Transverse colon (tissue), 4 donors: ENCODE measurements around the gene ELK3. TPM values are rescaled to one million over a fixed set of nuclear protein-coding genes. Genes with fewer than 3 reads are reported as not detected.

Experiments
- DNase-seq: peaks from one replicate; pipeline ENCODE4 v3.0.0-alpha.2; 2019
- H3K27ac ChIP-seq, 4 donors: fragments of 200-600 bp; sonication (generic); 2 replicates each; pipeline ENCODE4 v1.5.1; 2016 to 2018; ENCODE audit warnings: inconsistent platforms in 4 of 4
- H3K27me3 ChIP-seq: fragments of 200-600 bp; sonication (generic); 2 replicates; pipeline ENCODE4 v1.5.1; 2017; ENCODE audit warnings: inconsistent platforms
- H3K36me3 ChIP-seq, 4 donors: fragments of 200-600 bp; sonication (generic); 2 replicates each; pipeline ENCODE4 v1.5.1; 2017 to 2019; ENCODE audit warnings: inconsistent platforms in 4 of 4
- H3K4me1 ChIP-seq, 4 donors: fragments of 200-600 bp; sonication (generic); 2 replicates each; pipeline ENCODE4 v1.5.1; 2017 to 2020; ENCODE audit warnings: inconsistent platforms in 4 of 4
- H3K4me3 ChIP-seq, 4 donors: fragments of 200-600 bp; sonication (generic); 1 replicate in 1 of 4; 2 replicates in 3 of 4; pipeline versions ENCODE4 v1.5.1 to v1.6.1; 2017 to 2019; ENCODE audit warnings: inconsistent platforms in 4 of 4
- H3K9me3 ChIP-seq, 2 donors: fragments of 200-600 bp; sonication (generic); 2 replicates each; pipeline ENCODE4 v1.5.1; 2017 to 2019; ENCODE audit warnings: inconsistent platforms in 2 of 2
- CTCF ChIP-seq, 5 experiments: fragments of 200-600 bp in 3 of 5; fragments of 450-650 bp in 2 of 5; sonication (generic) in 3 of 5; IDR thresholded peaks; 1 replicate in 2 of 5; 2 replicates in 3 of 5; pipeline ENCODE4 v1.5.1; 2016 to 2017; ENCODE audit warnings: antibody characterized with exemption in 5 of 5, inconsistent platforms in 3 of 5, mild to moderate bottlenecking in 2 of 5, moderate library complexity in 1 of 5
- EP300 ChIP-seq: sonication (generic); formaldehyde crosslinking; IDR thresholded peaks from one replicate; pipeline ENCODE4 v1.6.1; 2017; ENCODE audit warnings: antibody characterized with exemption, low read depth
- POLR2A ChIP-seq: fragments of 450-650 bp; IDR thresholded peaks from one replicate; pipeline ENCODE4 v1.6.1; 2016; ENCODE audit warnings: antibody characterized with exemption, mild to moderate bottlenecking, moderate library complexity
- POLR2AphosphoS5 ChIP-seq, 3 donors: sonication (generic); formaldehyde crosslinking; IDR thresholded peaks; one replicate each; pipeline ENCODE4 v1.6.1; 2016; ENCODE audit warnings: antibody characterized with exemption in 3 of 3
- WGBS, 2 donors: methylation state at CpG; one replicate each; pipeline ENCODE4 v1.1.5; 2018; ENCODE audit warnings: low coverage in 1 of 2; 5-methylcytosine and 5-hydroxymethylcytosine counted together
- in situ Hi-C, 4 donors: fragments of 200-750 bp; cut with MboI; loops; one replicate each; pipeline versions ENCODE4 v1.15.0 to v1.15.1; 2017; ENCODE audit warnings: low sequenced_read_pairs in 3 of 4, low pct_ligation_motif_present in 1 of 4, low pct_unique_long_range_greater_than_20kb in 1 of 4
- intact Hi-C: fragments of 100-400 bp; cut with DNase I; formaldehyde crosslinking; loops from one replicate; pipeline ENCODE4 v1.15.1; 2023; ENCODE audit warnings: low total_unique reads
- total RNA-seq, 4 donors: library from RNA; depleted of rRNA; stranded (reverse); fragments of >200 nt; gene quantifications; one replicate each; pipeline ENCODE4 v1.1.0, GENCODE V29; 2016

Gene ELK3
- total RNA-seq, 4 donors from 2014 or later: 2.2 to 11.3 (median 5.3) TPM

GRCh38 chr12:96218989-96219678, 25.0 kb downstream of the ELK3 start:
- no peak for DNase-seq
- Histone ChIP-seq H3K4me3 (no peak overlapping the region), H3K4me1 (peaks cover 0 to 19% (median 6%) of the 10 kb centered on the region in 4 donors), H3K36me3 (no peaks in the 10 kb centered on the region), H3K27me3 (no peaks in the 10 kb centered on the region), H3K9me3 (no peaks in the 10 kb centered on the region), H3K27ac (no peak overlapping the region)
- WGBS, 2 donors: 91% methylated on average over 10 to 11 of the region's 11 CpGs
- in situ Hi-C loops (loop anchor here in 2 of 4 donors (10.0 to 25.0 kb wide), 3 partner anchors 154 to 293 kb away; partner anchors contain the start of gene CDK17 (in 1 of the 2)), intact Hi-C loops (loop anchor here (10.0 kb wide), 1 partner anchor 296 kb away; no protein-coding TSS in a partner anchor)
- TF ChIP-seq EP300 (no peak), POLR2AphosphoS5 (IDR thresholded peaks at IDR 0.05) (no peak)

- DNase-seq: no peak
- intact Hi-C loops (loop anchor here (10.0 kb wide), 1 partner anchor 295 kb away; no protein-coding TSS in a partner anchor), in situ Hi-C loops (loop anchor here in 3 of 4 donors (10.0 to 25.0 kb wide), 3 partner anchors 155 to 293 kb away; partner anchors contain the start of gene CDK17 (in 2 of the 3))
- 92 to 100% methylated on average over 3 to 15 of the region's 15 CpGs for WGBS, 2 donors
- H3K27me3 ChIP-seq: no peaks in the 10 kb centered on the region
- H3K36me3 ChIP-seq: no peaks in the 10 kb centered on the region
- H3K9me3 ChIP-seq: no peaks in the 10 kb centered on the region
- peaks cover 0 to 17% (median 8%) of the 10 kb centered on the region in 4 donors for H3K4me1 ChIP-seq
- no peak overlapping the region for H3K27ac ChIP-seq
- H3K4me3 ChIP-seq: no peak overlapping the region
- no peak for TF ChIP-seq CTCF (IDR thresholded peaks at IDR 0.05)
- TF ChIP-seq POLR2A: no peak
- TF ChIP-seq POLR2AphosphoS5 (IDR thresholded peaks at IDR 0.05): no peak
- TF ChIP-seq EP300: no peak
Observed at GRCh38 chr12:96219700-96220206, 25.6 kb downstream of the ELK3 start.

GRCh38 chr12:96220902-96221301, 26.7 kb downstream of the ELK3 start:
- Histone ChIP-seq H3K36me3 (no peaks in the 10 kb centered on the region), H3K4me3 (no peak overlapping the region), H3K9me3 (no peaks in the 10 kb centered on the region), H3K27me3 (no peaks in the 10 kb centered on the region), H3K27ac (no peak overlapping the region), H3K4me1 (peaks cover 5 to 15% (median 8%) of the 10 kb centered on the region in 4 donors)
- TF ChIP-seq POLR2AphosphoS5 (IDR thresholded peaks at IDR 0.05) (no peak), EP300 (no peak), CTCF (IDR thresholded peaks at IDR 0.05) (no peak), POLR2A (no peak)
- 79% methylated on average over 5 of the region's 5 CpGs; no CpG with 5 or more reads in 1 of the 2 donors for WGBS, 2 donors
- no peak for DNase-seq
- intact Hi-C loops (no loop called here), in situ Hi-C loops (loop anchor here in 3 of 4 donors (10.0 to 25.0 kb wide), 2 partner anchors 184 to 291 kb away; partner anchors contain the start of gene CDK17 (in 1 of the 3))

- DNase-seq: no peak
- intact Hi-C loops (no loop called here), in situ Hi-C loops (loop anchor here in 3 of 4 donors (10.0 to 25.0 kb wide), 2 partner anchors 183 to 291 kb away; partner anchors contain the start of gene CDK17 (in 1 of the 3))
- WGBS, 2 donors: 62 to 86% methylated on average over 2 to 6 of the region's 6 CpGs
- TF ChIP-seq EP300: no peak
- no peak for TF ChIP-seq POLR2AphosphoS5 (IDR thresholded peaks at IDR 0.05)
- no peak for TF ChIP-seq POLR2A
- no peak for TF ChIP-seq CTCF (IDR thresholded peaks at IDR 0.05)
- Histone ChIP-seq H3K4me3 (no peak overlapping the region), H3K27ac (no peak overlapping the region), H3K27me3 (no peaks in the 10 kb centered on the region), H3K4me1 (peaks cover 5 to 15% (median 8%) of the 10 kb centered on the region in 4 donors), H3K9me3 (no peaks in the 10 kb centered on the region), H3K36me3 (no peaks in the 10 kb centered on the region)
Observed at GRCh38 chr12:96221391-96221790, 27.2 kb downstream of the ELK3 start.
